ENCODE measurements around the gene NAT8. TPM values are rescaled to one million over a fixed set of nuclear protein-coding genes. Genes with fewer than 3 reads are reported as not detected.
"Not testable (repeated sequence)": the region's sequence is repeated elsewhere in the genome, so short reads cannot be mapped to it uniquely, and the experiment has no call there.

Gene NAT8
- total RNA-seq, 1 experiment from 2014 or later = not detected

- H3K36me3 ChIP-seq (ENCODE audit: insufficient read depth, low read length, poor library complexity, severe bottlenecking) = no peaks in the 10 kb centered on the region
- no peaks in the 10 kb centered on the region for H3K4me1 ChIP-seq (ENCODE audit: insufficient read depth, low read length, poor library complexity, severe bottlenecking)
- no peak overlapping the region for H3K27ac ChIP-seq (ENCODE audit: low read depth, low read length, poor library complexity, severe bottlenecking)
- no peaks in the 10 kb centered on the region for H3K9me3 ChIP-seq (ENCODE audit: low read depth, low read length, poor library complexity, severe bottlenecking)
- H3K4me3 ChIP-seq (ENCODE audit: low read depth, low read length, poor library complexity, severe bottlenecking) = no peak overlapping the region
- no peaks in the 10 kb centered on the region for H3K27me3 ChIP-seq (replicated peaks; ENCODE audit: insufficient read depth, low read depth, low read length, poor library complexity)
- ChIA-PET POLR2A (ENCODE audit: low non-redundant PET) (no interaction called here), CTCF (no interaction called here)
- intact Hi-C loops (cut with micrococcal nuclease; ENCODE audit: unreplicated experiment) = no loop called here
- no TSS peak for BruUV-seq (replicated peaks)
- TF ChIP-seq CTCF (conservative IDR thresholded peaks at IDR 0.05; ENCODE audit: low read depth, low read length) (no peak), EZH2 (IDR thresholded peaks at IDR 0.05; ENCODE audit: borderline replicate concordance, low read depth, low read length, poor library complexity, severe bottlenecking) (no peak)
- no peak for DNase-seq (ENCODE audit: low spot score)
These were observed 10.1 kb upstream of the NAT8 start for GRCh38 chr2:73652348-73652747.

- Histone ChIP-seq H3K9me3 (ENCODE audit: low read depth, low read length, poor library complexity, severe bottlenecking) (no peaks in the 10 kb centered on the region), H3K27me3 (replicated peaks; ENCODE audit: insufficient read depth, low read depth, low read length, poor library complexity) (no peaks in the 10 kb centered on the region), H3K36me3 (ENCODE audit: insufficient read depth, low read length, poor library complexity, severe bottlenecking) (no peaks in the 10 kb centered on the region), H3K4me1 (ENCODE audit: insufficient read depth, low read length, poor library complexity, severe bottlenecking) (no peaks in the 10 kb centered on the region), H3K27ac (ENCODE audit: low read depth, low read length, poor library complexity, severe bottlenecking) (no peak overlapping the region), H3K4me3 (ENCODE audit: low read depth, low read length, poor library complexity, severe bottlenecking) (no peak overlapping the region)
- CTCF ChIA-PET = no interaction called here
- BruUV-seq (replicated peaks) = no TSS peak
- DNase-seq (ENCODE audit: low spot score) = no peak
- POLR2A ChIA-PET (ENCODE audit: low non-redundant PET) = no interaction called here
- intact Hi-C loops (cut with micrococcal nuclease; ENCODE audit: unreplicated experiment) = no loop called here
- TF ChIP-seq EZH2 (IDR thresholded peaks at IDR 0.05; ENCODE audit: borderline replicate concordance, low read depth, low read length, poor library complexity, severe bottlenecking) = no peak
- no peak for TF ChIP-seq CTCF (conservative IDR thresholded peaks at IDR 0.05; ENCODE audit: low read depth, low read length)
These were observed 9.5 kb upstream of the NAT8 start for GRCh38 chr2:73651591-73652230.

GRCh38 chr2:73647690-73648089, 5.5 kb upstream of the NAT8 start:
- H3K9me3 ChIP-seq (ENCODE audit: low read depth, low read length, poor library complexity, severe bottlenecking); intact Hi-C loops (cut with micrococcal nuclease; ENCODE audit: unreplicated experiment); BruUV-seq (replicated peaks); H3K27ac ChIP-seq (ENCODE audit: low read depth, low read length, poor library complexity, severe bottlenecking); POLR2A ChIA-PET (ENCODE audit: low non-redundant PET); H3K36me3 ChIP-seq (ENCODE audit: insufficient read depth, low read length, poor library complexity, severe bottlenecking); H3K4me1 ChIP-seq (ENCODE audit: insufficient read depth, low read length, poor library complexity, severe bottlenecking); H3K27me3 ChIP-seq (replicated peaks; ENCODE audit: insufficient read depth, low read depth, low read length, poor library complexity); H3K4me3 ChIP-seq (ENCODE audit: low read depth, low read length, poor library complexity, severe bottlenecking); DNase-seq (ENCODE audit: low spot score): not testable (repeated sequence)
- CTCF ChIA-PET = interaction anchor here (0.9 kb wide), 1 partner anchor 151 kb away, joined by 4 read pairs; no protein-coding TSS in a partner anchor

- CTCF ChIA-PET = no interaction called here
- Histone ChIP-seq H3K27me3 (replicated peaks; ENCODE audit: insufficient read depth, low read depth, low read length, poor library complexity) (peaks cover 6% of the 10 kb centered on the region), H3K36me3 (ENCODE audit: insufficient read depth, low read length, poor library complexity, severe bottlenecking) (no peaks in the 10 kb centered on the region), H3K4me3 (ENCODE audit: low read depth, low read length, poor library complexity, severe bottlenecking) (no peak overlapping the region), H3K9me3 (ENCODE audit: low read depth, low read length, poor library complexity, severe bottlenecking) (no peaks in the 10 kb centered on the region), H3K4me1 (ENCODE audit: insufficient read depth, low read length, poor library complexity, severe bottlenecking) (no peaks in the 10 kb centered on the region), H3K27ac (ENCODE audit: low read depth, low read length, poor library complexity, severe bottlenecking) (no peak overlapping the region)
- TF ChIP-seq EZH2 (IDR thresholded peaks at IDR 0.05; ENCODE audit: borderline replicate concordance, low read depth, low read length, poor library complexity, severe bottlenecking) (no peak), CTCF (conservative IDR thresholded peaks at IDR 0.05; ENCODE audit: low read depth, low read length) (no peak)
- DNase-seq (ENCODE audit: low spot score) = no peak
- no TSS peak for BruUV-seq (replicated peaks)
- intact Hi-C loops (cut with micrococcal nuclease; ENCODE audit: unreplicated experiment) = no loop called here
- POLR2A ChIA-PET (ENCODE audit: low non-redundant PET) = no interaction called here
These were observed 507 bp downstream of the NAT8 start for GRCh38 chr2:73641767-73642062.
